C4-2B (cell line): ENCODE measurements around the gene FOCAD.

Source experiments
- CTCF ChIP-seq: fragments of 450-650 bp; conservative IDR thresholded peaks from 2 replicates; pipeline ENCODE4 v1.5.1; 2017; ENCODE audit warnings: mild to moderate bottlenecking
- ZFX ChIP-seq: fragments of 450-650 bp; IDR thresholded peaks from 2 replicates; pipeline ENCODE4 v1.6.1; 2017

DNA sequence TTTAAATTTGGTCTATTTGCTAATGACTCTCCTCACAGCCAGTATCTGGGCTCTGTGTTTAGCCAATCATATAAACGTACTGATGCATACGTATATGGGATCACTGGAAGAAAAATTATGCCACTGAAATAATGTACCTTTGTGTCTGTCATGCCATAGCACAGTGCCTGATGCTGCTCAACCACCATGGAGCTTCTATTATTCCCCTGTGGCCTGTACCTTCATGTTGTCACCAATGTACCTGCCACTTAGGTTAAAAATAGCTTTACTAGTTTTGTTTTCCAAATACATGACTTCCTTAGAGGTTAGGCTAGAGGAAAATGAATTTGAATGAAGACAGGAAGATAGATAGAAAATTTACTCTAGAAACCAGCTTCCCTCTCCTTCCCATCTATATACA, 312.8 kb downstream of the FOCAD start:
- no peak for TF ChIP-seq CTCF
- no peak for TF ChIP-seq ZFX
